ENCODE data around the gene QRICH1.

DNA sequence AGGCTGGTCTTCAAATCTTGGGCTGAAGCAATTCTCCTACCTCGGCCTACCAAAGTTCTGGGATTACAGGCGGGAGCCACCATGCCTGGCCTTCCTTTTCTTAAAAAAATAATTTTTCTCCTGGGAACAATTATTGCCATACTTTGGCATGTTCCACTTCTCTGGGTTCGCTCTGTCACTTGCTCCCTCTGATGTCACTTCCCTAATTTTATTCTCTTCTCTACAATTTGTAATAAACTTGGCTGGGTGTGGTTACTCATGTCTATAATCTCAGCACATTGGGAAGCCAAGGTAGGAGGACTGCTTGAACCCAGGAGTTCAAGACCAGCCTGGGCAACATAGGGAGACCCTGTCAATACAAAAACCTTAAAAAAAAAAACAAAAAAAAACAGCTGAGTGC, 58.6 kb downstream of the QRICH1 start:
- TF ChIP-seq POLR2AphosphoS5 (IDR thresholded peaks at IDR 0.05; ENCODE audit: borderline replicate concordance, low read depth, low read length): no peak
- no peak for TF ChIP-seq EZH2 (IDR thresholded peaks at IDR 0.05)

Data from SK-N-MC (cell line).